ENCODE results near the gene JARID2. TPM values are rescaled to one million over a fixed set of nuclear protein-coding genes. Genes with fewer than 3 reads are reported as not detected.

The JARID2 gene
- polyA plus RNA-seq, 1 donor (not counting 4 experiments of a cell fraction or from before 2014, with no cell fraction given), result 11.0 TPM

GRCh38 chr6:15431762-15432483, 186.1 kb downstream of the JARID2 start:
- no peak overlapping the region for H2AFZ ChIP-seq (ENCODE audit: control insufficient read depth, low read length)
- H3K9me1 ChIP-seq (ENCODE audit: control insufficient read depth, extremely low read depth, insufficient read depth, low read length), result peaks cover 6% of the 10 kb centered on the region
- no peak overlapping the region for H3K4me3 ChIP-seq (ENCODE audit: control insufficient read depth in 2 of 3, extremely low read depth in 1 of 3, insufficient read depth in 2 of 3, low read depth in 1 of 3, low read length in 3 of 3)
- H3K4me2 ChIP-seq (ENCODE audit: control insufficient read depth, extremely low read depth, insufficient read depth, low read depth, low read length), result peak overlapping the region; percentile 54
- H3K9ac ChIP-seq (ENCODE audit: control insufficient read depth, extremely low read depth, insufficient read depth, low read length), result no peak overlapping the region
- DNase-seq (ENCODE audit: low read depth, low spot score) (no peak), FAIRE-seq (no peak)
- no peak for TF ChIP-seq EZH2 (IDR thresholded peaks at IDR 0.05; ENCODE audit: low read length)
- TF ChIP-seq, protein P1, sequence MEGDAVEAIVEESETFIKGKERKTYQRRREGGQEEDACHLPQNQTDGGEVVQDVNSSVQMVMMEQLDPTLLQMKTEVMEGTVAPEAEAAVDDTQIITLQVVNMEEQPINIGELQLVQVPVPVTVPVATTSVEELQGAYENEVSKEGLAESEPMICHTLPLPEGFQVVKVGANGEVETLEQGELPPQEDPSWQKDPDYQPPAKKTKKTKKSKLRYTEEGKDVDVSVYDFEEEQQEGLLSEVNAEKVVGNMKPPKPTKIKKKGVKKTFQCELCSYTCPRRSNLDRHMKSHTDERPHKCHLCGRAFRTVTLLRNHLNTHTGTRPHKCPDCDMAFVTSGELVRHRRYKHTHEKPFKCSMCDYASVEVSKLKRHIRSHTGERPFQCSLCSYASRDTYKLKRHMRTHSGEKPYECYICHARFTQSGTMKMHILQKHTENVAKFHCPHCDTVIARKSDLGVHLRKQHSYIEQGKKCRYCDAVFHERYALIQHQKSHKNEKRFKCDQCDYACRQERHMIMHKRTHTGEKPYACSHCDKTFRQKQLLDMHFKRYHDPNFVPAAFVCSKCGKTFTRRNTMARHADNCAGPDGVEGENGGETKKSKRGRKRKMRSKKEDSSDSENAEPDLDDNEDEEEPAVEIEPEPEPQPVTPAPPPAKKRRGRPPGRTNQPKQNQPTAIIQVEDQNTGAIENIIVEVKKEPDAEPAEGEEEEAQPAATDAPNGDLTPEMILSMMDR (optimal IDR thresholded peaks at IDR 0.05 in 1 of 3, IDR thresholded peaks at IDR 0.05 in 1 of 3, conservative IDR thresholded peaks at IDR 0.05 in 1 of 3; ENCODE audit: extremely low read depth in 1 of 3, insufficient read depth in 2 of 3, low read length in 3 of 3), result no peak
- no peaks in the 10 kb centered on the region for H3K9me3 ChIP-seq (ENCODE audit: control insufficient read depth, low read depth, low read length)
- peaks cover 91% of the 10 kb centered on the region for H3K79me2 ChIP-seq (ENCODE audit: control insufficient read depth, insufficient read depth, low read length)
- H3K27ac ChIP-seq (ENCODE audit: control insufficient read depth, insufficient read depth, low read length), result no peak overlapping the region
- no peaks in the 10 kb centered on the region for H4K20me1 ChIP-seq (ENCODE audit: control insufficient read depth, extremely low read depth, insufficient read depth, low read length)
- dilution Hi-C loops (cut with MboI; ENCODE audit: extremely low pct_ligation_motif_present, low sequenced_read_pairs), result no loop called here
- no peaks in the 10 kb centered on the region for H3K27me3 ChIP-seq (ENCODE audit: control insufficient read depth, extremely low read depth, insufficient read depth, low read length)
- H3K36me3 ChIP-seq (ENCODE audit: control insufficient read depth in 2 of 2, extremely low read depth in 1 of 2, insufficient read depth in 2 of 2, low read length in 2 of 2), result no peaks in the 10 kb centered on the region
- peaks cover 50% of the 10 kb centered on the region for H3K4me1 ChIP-seq (ENCODE audit: control insufficient read depth, extremely low read depth, insufficient read depth, low read length)

DNA sequence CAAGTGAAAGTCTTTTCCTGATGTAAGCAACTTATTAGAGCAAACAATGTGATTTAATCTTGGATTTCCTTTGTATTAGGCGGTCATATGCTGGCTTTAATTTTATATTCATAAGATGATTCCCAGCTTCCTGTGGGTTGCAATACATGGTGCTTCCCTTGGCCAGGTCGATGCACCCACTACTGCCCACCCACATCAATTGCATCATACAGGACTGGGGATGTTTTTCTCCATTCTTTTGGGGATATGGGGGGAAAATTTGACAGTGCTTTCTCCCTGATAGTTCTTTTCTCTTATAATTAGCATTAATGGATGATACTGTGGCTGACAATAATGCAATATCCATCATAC, 187.6 kb downstream of the JARID2 start:
- H3K4me1 ChIP-seq (ENCODE audit: control insufficient read depth, extremely low read depth, insufficient read depth, low read length), result peaks cover 43% of the 10 kb centered on the region

More for the DNA sequence above, 187.6 kb downstream of the JARID2 start:
- FAIRE-seq (no peak), DNase-seq (ENCODE audit: low read depth, low spot score) (no peak)
- no peaks in the 10 kb centered on the region for H4K20me1 ChIP-seq (ENCODE audit: control insufficient read depth, extremely low read depth, insufficient read depth, low read length)
- H3K4me2 ChIP-seq (ENCODE audit: control insufficient read depth, extremely low read depth, insufficient read depth, low read depth, low read length), result no peak overlapping the region
- H3K27me3 ChIP-seq (ENCODE audit: control insufficient read depth, extremely low read depth, insufficient read depth, low read length), result no peaks in the 10 kb centered on the region
- peaks cover 91% of the 10 kb centered on the region for H3K79me2 ChIP-seq (ENCODE audit: control insufficient read depth, insufficient read depth, low read length)
- H3K9me1 ChIP-seq (ENCODE audit: control insufficient read depth, extremely low read depth, insufficient read depth, low read length), result peaks cover 6% of the 10 kb centered on the region
- TF ChIP-seq, protein P1 (optimal IDR thresholded peaks at IDR 0.05 in 1 of 3, IDR thresholded peaks at IDR 0.05 in 1 of 3, conservative IDR thresholded peaks at IDR 0.05 in 1 of 3; ENCODE audit: extremely low read depth in 1 of 3, insufficient read depth in 2 of 3, low read length in 3 of 3), result no peak
- TF ChIP-seq EZH2 (IDR thresholded peaks at IDR 0.05; ENCODE audit: low read length), result no peak
- H3K9ac ChIP-seq (ENCODE audit: control insufficient read depth, extremely low read depth, insufficient read depth, low read length), result no peak overlapping the region
- H3K36me3 ChIP-seq (ENCODE audit: control insufficient read depth in 2 of 2, extremely low read depth in 1 of 2, insufficient read depth in 2 of 2, low read length in 2 of 2), result no peaks in the 10 kb centered on the region
- no peak overlapping the region for H3K27ac ChIP-seq (ENCODE audit: control insufficient read depth, insufficient read depth, low read length)
- no peak overlapping the region for H2AFZ ChIP-seq (ENCODE audit: control insufficient read depth, low read length)
- dilution Hi-C loops (cut with MboI; ENCODE audit: extremely low pct_ligation_motif_present, low sequenced_read_pairs), result no loop called here
- H3K4me3 ChIP-seq (ENCODE audit: control insufficient read depth in 2 of 3, extremely low read depth in 1 of 3, insufficient read depth in 2 of 3, low read depth in 1 of 3, low read length in 3 of 3), result no peak overlapping the region
- H3K9me3 ChIP-seq (ENCODE audit: control insufficient read depth, low read depth, low read length), result no peaks in the 10 kb centered on the region

Data from keratinocyte (primary cell).